ENCODE results near the gene SMIM24.

SMIM24 gene

DNA sequence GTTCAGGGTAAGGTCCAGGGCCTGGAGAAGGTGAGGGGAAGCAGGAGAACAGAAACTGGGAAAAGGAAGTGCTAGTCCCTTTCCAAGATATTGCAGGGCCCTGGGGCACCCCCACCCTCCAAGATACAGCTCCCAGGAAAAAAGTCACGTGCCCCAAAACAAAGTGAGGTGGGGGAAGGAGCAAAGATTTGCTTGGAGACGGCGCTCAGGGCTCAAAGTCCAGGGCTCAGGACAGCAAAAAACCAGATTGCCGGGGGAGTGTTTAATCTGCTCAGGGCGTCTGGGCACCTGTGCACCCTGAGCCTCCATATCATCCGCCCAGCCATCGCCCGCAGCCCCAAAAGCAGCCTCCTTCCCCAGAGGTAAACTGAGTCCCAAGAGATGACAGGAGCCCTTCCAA is 6.3 kb downstream of the SMIM24 start:
- DNase-seq (ENCODE audit: low read depth), result no peak

DNA sequence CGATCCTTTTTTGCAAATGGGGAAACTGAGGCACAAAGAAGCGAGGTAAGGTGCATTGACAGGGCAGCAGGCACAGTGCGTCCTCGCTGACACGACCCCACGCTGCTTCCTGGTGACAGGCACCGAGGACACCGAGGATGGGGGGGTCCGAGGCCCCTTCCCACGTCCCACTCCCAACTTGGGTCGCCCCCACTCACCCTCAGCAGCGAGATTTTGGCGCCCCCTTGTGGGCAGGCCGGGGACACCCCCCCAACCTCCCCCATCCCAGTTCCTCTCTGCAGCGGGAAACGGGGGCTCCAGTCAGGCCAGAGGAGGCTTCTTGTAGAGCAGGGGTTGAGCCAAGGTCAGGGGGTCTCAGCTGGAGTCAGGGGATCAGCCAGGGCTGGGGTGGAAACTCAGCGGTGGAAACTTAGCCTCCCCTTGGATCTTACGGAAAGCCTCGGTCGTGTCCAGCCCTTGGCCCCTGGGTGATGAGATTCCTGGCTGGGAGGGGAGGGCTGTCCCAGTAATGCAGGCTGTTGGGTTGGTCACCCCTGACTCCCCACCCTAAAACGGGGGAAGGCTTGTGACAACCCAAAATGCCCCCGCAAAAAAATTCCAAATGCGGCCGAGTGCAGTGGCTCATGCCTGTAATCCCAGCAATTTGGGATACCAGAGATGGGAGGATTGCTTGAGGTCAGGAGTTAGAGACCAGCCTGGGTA is 8.2 kb downstream of the SMIM24 start:
- no peak for DNase-seq (ENCODE audit: low read depth)

DNA sequence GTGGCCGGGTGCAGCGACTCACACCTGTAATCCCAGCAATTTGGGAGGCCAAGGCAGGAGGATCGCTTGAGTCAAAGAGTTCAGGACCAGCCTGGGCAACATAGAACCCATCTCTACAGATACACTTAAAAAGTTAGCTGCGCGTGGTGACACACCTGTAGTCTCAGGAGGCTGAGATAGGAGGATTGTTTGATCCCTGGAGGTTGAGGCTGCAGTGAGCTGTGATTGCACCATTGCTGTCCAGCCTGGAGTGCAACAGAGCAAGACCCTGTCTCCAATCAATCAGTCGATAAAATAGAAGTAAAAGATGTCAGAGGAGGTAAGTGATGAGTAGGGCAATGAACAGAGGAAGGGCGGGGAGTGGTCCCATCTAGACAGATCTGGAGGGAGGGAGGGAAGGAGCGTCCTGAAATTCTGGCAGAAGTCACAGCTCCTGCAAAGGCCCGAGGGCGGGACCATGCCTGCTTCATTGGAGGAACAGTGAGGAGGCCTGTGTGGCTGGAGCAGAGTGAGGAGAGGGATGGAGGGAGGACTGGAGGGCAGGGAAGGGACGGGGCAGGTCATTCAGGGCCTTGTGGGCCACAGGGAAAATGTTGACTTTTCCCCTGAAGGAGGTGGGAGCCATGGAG is 9.7 kb downstream of the SMIM24 start:
- no peak for DNase-seq (ENCODE audit: low read depth)

DNA sequence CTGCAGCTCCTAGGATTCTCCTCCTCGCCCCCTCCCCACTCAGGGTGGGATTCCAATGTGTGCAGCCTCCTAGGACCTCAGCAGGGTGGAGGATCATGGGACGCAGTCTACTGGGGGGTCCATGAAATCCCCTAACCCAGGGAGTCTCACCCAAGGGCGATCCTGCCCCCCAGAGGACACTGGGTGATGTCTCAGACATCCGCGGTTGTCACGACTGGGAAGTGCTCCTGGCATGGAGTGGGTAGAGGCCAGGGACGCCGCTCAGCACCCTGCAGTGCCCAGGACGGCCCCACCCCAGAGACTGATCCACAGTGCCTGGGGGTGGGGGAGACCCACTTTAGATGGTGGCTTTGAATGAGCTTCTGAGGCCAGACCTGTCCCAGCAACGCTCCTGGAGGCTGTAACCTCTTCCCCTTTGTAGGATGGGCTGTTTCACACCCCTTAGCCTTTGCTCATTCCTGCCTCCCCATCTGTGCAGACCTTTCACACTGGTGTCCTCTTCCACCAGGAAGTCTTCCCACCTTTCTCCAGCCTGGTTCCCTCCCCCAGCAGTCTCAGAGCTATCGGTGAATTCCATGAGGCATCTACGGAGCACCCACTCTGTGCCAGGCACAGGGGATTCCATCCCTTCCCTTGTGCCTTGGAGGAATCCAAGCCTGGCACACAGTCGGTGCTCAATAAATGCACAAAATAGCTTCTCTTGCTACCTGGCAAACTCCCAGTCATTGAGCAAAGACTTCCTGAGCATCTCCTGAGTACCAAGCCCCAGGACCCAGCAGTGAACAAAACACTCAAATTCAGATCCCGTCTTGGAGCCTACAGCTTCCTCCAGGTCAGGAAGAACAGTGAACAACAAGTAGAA is 10.5 kb downstream of the SMIM24 start:
- no peak for DNase-seq (ENCODE audit: low read depth)

DNA sequence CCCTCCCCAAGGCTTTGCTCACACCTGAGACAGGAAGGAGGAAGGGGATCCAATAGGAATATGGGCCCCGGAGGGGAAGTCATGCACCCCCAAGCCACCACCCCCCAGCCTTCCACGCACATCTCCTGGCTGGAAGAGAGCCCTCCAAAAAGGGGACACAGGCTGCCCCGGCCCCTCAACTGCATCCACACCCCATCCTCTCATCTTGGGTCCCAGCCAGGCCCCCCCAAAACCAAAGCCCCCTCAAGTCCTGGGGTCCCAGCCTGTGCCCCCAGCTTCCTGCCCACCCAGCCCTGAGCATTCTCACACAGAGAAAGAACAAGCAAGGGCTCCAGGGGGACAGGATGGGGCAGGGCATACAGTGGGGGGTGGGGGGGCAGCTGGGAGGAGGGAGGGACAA is 12.1 kb downstream of the SMIM24 start:
- no peak for DNase-seq (ENCODE audit: low read depth)

GRCh38 chr19:3467437-3468198 is 12.7 kb downstream of the SMIM24 start:
- no peak for DNase-seq (ENCODE audit: low read depth)

- DNase-seq (ENCODE audit: low read depth), result no peak
Measured at GRCh38 chr19:3466635-3467034, 13.7 kb downstream of the SMIM24 start.

DNA sequence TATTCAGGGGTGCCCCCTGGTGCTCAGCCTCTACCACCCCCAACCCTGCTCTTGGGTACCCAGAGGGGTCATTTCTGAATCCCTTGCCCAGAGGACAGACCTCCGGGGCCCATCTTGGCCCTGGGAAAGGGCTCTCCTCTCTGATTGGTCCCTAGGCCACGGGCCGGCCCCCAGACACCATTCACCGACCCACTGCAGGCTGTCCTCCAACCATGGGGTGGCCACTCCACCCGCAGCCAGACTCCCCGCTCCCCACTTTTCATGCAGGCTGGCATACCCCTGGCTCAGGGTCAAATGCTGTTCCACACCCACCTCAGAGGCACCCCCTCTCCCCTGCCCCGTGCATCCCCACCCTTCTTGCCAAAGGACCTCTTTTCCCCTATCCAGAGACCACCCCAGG is 14.8 kb downstream of the SMIM24 start:
- DNase-seq (ENCODE audit: low read depth), result no peak

DNA sequence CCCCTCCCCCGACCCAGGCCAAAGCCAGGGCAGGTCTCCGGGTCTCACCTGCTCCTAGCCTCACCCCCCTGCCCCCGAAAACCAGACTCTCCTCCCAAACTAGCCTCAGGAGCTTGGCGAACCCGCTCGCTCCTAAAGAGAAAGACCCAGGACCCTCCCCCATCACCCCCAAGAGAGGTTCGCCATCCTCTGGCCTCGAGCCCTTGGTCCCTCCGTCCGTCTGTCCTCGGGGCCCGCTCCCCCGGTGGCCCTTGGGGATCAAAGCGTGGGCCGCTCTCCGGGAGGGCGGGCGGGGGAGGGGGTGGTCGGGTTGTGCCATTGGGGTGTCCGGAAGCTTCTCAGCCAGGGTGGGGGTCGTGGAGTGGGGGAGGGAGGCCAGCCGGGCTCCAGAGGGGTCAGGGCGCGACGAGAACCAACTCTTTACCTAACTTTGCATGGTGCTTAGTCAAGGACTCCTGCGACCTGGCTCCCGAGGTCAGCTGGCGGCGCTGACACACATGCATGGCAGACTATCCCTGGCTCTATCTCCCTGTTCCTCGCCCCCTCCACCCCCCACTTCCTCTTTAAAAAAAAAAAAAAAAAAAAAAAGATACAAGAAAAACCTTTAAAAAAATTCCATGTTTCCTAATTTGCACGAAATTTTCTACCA is 15.6 kb downstream of the SMIM24 start:
- DNase-seq (ENCODE audit: low read depth), result no peak

GRCh38 chr19:3463714-3464586 is 16.4 kb downstream of the SMIM24 start:
- DNase-seq (ENCODE audit: low read depth), result no peak

- no peak for DNase-seq (ENCODE audit: low read depth)
Measured at GRCh38 chr19:3462991-3463713, 17.2 kb downstream of the SMIM24 start.

- no peak for DNase-seq (ENCODE audit: low read depth)
Measured at GRCh38 chr19:3459965-3460582, 20.3 kb downstream of the SMIM24 start.

DNA sequence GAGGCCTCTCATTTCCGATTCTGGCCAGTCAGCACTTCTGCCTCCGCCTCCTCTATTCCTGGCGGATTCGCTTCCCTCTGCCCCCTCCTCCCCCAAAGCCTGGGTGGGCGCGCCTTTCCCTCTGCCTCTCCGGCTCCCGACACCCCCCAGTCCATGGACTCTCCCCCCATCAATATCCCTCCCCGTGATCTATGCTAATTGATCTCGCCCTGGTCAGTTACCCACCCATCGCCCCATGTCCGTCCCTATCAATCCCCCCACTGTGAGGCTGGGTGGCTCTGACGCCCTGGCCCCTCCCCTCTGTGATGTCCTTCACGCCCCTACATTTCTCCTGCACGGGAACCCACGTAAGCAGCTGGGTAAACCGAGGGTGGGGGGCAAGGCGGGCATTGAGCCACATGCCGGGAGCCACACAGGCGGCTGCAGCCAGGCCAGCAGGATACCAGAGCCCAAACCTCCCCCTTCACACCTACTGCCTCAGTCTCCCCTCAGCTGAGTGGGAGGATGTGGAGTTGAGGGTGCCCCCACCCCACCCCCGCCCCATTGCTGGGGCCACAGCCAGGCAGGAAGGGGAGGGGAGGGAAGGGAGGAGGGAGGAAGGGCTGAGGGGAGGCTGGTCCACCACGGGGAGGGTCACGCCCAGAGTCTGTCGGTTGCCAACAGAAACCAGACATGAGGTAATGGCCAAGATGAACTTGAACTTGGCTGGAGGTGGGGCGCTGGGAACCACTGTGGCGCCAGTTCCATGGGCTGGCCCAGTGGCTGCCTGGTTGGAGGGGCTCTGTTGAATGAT is 21.0 kb downstream of the SMIM24 start:
- DNase-seq (ENCODE audit: low read depth), result no peak

GRCh38 chr19:3458229-3459088 is 21.9 kb downstream of the SMIM24 start:
- DNase-seq (ENCODE audit: low read depth), result no peak

- no peak for DNase-seq (ENCODE audit: low read depth)
Measured at GRCh38 chr19:3457528-3458228, 22.6 kb downstream of the SMIM24 start.

GRCh38 chr19:3456925-3457527 is 23.3 kb downstream of the SMIM24 start:
- no peak for DNase-seq (ENCODE audit: low read depth)

Data from stimulated activated CD4-positive, alpha-beta T cell treated with anti-CD3 and anti-CD28 coated beads, Interleukin-2, amount 100 ng/mL, for 4 hours (primary cell).